Fibroblast of skin of back (primary cell): ENCODE results near the gene CRTAC1.

Source experiments
- DNase-seq: peaks from one replicate; pipeline ENCODE4 v3.0.0-alpha.2; 2013

Gene CRTAC1

GRCh38 chr10:98029149-98030092 lies 1.0 kb downstream of the CRTAC1 start:
- no peak for DNase-seq

DNA sequence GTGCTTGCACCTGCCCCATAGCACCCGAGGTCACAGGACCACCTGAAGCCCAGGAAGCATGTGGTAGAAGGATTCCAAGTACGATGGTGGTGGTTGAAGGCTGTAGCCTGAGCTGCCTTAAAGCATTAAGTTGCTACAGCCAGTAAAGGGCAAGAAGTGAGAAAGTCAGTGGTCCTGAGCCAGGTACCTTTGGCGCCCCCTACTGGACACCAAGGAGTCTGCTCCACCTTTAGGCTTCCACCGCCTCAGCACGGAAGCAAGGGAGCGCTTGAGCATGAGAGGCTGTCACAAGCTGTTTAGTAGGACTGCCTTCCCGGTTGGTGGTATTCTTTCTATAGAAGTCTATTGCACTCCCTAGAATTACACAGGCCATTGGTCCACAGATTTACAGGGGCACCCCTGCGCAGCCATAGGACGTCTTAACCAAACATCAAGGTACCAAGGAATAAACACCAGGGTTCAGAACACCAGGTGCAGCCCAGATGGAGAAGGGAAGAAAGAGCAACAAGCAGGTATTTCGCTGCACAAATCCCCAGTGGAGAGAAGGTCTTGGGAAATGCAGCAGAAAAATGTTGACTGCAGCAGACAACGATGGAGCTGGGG lies 2.2 kb downstream of the CRTAC1 start:
- peak; percentile 24 for DNase-seq

- DNase-seq, result no peak
Measured at GRCh38 chr10:98023024-98023423, 7.4 kb downstream of the CRTAC1 start.

DNA sequence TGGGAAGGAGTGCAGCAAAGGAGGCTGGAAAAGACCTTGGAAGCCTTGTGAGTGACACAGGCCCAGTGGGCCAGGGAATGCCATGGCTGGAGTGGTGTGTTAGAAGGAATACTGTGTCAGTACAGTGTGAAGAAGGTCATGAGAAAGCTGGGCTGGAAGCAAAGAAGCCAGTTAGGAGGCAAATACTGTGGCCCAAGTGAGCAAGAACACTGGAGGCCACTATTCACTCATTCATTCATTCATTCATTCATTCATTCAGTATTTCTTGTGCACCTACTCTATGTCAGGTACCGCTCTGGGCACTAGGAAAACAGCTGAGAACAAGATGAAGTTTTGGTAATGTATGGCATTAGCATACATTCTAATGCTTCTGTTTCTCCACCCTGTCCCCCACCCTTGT lies 9.6 kb downstream of the CRTAC1 start:
- no peak for DNase-seq

GRCh38 chr10:98020254-98020653 lies 10.2 kb downstream of the CRTAC1 start:
- DNase-seq, result no peak

GRCh38 chr10:98019784-98020183 lies 10.6 kb downstream of the CRTAC1 start:
- no peak for DNase-seq

DNA sequence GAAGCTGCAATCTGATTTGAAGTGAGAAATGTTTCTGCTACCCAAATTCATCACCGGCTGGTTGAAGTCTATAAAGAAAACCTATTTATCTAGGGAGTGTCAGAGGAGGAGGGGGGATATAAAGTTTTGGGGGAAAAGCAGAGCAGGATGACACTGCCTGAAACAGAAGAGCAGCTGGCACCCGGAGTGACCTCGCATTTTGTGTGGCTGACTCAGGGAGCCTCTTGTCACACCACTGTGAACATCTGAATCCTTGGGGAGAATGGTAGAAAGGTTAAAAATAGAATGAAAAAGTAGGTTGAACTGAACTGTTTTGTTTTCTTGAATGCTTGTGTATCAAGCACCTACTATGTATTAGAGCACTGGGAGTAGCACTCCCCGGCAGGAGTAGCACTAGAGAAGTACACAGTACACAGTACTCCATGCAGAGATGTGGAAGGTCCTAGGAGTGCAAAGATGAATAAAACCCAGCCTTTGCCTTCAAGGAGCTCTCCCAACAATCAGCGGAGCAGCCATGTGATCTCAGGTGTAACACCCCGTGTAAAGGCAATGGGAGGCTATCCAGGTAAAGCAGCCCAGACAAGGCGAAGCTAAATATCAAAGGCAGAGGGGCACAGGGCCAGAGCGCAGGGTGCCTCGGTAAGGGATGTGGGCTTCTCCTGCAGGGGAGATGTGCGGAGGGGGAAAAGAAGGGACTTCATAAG lies 13.5 kb downstream of the CRTAC1 start:
- DNase-seq, result no peak

DNA sequence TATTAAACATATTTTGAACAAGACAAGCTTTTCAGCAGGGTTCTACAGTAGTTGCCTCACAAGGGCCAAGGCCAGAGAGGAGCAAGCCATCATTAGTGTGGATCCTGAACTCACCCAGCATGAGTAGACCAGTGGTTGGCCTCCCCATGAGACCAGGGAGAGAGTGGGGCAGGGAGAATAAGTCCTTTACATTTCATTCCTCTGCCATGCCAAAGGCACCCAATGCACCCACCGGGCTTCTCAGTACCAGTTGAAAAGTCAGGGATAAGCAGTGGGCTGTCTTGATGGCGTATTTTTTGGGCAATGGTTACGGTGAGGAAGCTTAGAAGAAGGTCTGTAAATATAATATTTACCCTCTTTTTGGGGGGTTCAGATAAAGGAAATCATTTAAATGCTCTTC lies 16.6 kb downstream of the CRTAC1 start:
- no peak for DNase-seq

GRCh38 chr10:98013122-98013521 lies 17.3 kb downstream of the CRTAC1 start:
- DNase-seq, result no peak

DNA sequence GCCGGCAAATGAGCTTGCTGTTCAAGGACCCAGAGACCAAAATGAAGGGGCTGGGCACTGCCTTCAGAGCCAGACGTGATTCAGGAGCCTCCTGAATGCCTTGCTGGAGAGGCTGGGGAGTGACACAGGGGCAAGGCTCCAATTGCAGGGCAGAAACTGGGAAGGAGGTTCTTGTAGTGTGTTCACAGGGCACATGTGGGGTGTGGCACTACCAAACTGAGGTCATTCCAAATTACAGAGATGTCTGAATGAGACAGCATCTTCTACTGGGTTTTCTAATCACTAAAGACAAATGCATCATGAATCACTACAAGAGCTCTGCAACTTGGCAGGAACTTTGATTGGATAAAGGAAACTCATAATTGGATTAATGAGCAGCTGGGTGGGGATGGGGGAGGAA lies 17.8 kb downstream of the CRTAC1 start:
- DNase-seq, result no peak

GRCh38 chr10:98010939-98011685 lies 19.3 kb downstream of the CRTAC1 start:
- DNase-seq, result no peak

DNA sequence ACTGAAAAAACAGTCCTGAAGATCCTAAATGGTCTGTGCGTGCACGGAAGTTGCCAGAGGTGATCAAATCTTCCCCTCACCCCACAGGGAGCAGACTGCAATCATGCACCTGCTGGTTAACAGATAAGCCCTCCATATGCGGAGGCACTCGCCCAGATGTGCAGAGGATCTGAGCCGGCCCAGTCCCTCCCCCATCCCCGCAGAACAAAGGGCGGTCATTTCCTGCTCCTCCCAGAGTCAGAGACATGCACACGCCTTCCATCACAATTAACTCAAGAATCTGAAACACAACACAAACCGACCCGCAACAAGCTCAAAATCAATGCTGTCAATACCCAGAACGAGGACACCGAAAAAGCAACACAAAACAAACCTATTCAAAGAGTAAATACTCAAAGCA lies 24.2 kb downstream of the CRTAC1 start:
- DNase-seq, result no peak

DNA sequence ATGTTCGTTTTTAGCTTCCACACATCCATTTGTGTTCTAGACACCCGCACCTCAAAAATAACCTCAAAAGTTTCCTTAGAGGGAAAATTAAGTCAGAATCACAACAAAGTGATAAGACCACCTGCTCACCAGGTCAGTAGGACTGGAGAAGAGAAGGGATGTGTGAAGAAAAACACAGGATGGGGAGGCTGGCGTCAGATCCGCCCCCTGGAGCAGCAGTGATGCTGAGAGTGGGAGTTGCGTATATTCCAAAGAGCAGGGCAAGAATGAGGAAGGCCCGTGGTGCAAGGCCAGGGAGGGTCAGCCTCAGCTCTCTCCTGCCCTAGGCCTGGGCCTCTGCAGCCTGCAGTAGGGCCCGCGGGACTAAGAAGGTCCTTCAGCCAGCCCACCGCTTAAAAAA lies 28.7 kb downstream of the CRTAC1 start:
- DNase-seq, result no peak

GRCh38 chr10:98000346-98000745 lies 30.1 kb downstream of the CRTAC1 start:
- DNase-seq, result no peak

DNA sequence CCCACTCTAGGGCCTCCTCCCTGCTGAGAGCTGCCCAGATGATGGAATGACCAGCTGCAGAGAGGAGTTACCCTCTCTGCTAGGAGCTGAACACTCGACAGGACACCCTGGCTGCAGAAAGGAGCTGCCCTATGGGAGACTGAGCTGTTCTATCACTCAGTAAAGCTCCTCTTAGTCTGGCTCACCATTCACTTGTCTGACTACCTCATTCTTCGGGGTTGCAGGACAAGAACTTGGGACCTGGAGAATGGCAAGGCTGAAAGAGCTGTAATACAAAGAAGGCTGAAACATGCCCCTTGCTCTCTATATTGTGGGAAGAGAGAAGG lies 30.5 kb downstream of the CRTAC1 start:
- no peak for DNase-seq

DNA sequence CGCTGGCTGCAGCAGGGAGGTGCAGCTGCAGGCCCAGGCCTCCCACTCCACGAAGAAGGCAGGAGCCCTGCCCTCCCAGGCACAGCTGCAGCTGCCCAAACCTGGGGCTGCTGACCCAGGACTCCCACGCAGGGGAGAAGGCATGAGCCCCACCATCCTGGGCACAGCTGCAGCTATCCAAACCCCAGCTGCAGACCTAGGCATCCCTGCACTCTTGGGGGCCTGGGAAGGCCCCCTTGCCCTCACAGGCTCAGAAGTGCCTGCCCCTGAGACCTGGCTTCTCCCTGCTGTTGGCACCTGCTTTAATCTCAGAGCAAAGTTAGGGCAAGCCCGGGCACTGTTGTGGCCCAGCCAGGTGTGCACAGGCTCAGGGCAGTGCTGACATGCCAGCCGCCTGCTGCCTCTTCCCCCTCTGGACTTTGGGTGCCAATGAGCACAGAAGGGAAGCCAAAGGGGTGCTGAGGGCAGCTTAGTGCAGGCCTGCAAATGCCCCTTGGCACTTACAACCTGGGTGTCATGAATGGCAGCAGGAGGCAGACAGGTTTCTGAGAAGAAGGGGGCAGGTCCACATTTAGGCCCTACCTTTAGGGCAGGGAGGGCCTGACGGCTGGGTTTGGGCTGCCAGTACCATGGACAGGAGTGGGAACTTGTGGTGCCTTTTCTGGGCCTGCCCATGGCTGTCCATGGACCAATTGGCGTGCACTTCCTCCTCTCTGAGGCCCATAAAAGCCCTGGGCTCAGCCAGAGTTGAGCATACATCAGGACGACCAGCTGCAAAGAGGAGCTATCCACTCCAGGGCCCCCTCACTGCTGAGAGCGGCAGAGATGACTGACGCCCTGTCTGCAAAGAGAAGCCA lies 31.1 kb downstream of the CRTAC1 start:
- DNase-seq, result no peak

DNA sequence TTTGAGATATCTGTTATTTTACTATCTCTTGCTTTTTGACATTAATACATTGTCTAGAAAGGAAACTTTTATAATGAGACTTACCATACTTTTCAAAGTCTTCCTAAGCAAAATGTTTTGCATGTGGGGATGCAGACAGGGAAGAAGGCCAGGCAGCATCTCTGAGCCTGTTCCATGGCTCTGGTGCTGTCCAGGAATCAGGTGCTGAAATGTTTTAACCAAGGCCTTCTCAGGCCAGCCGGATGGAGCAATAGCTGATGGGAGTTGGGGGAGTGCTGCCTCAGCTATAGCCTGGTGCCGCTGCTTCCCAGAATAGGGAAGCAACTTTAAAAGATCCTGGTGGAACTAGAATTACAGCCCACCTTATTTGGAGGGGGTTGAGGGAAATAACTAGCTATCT lies 38.5 kb downstream of the CRTAC1 start:
- DNase-seq, result peak; percentile 33

- no peak for DNase-seq
Measured at GRCh38 chr10:97981816-97982215, 48.6 kb downstream of the CRTAC1 start.

DNA sequence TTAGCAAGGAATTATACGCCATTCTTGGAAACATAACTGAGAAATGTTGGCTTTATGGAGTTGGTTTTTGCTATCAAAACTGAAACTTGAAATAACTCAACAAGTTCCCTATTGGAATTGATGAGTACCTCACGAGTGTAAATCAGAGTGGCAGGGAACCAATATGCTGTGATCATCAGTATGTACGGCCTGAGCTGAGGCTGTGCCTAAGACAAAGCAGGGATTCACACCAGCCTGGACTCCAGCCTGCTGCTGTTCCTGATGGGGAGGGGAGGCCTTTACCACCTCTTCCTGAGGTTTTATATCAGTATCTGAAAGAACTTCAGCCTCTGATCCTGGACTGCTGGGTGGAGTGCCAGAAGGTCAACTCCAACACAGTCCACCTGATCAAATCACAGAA lies 52.7 kb downstream of the CRTAC1 start:
- no peak for DNase-seq

GRCh38 chr10:97975598-97975997 lies 54.8 kb downstream of the CRTAC1 start:
- no peak for DNase-seq

DNA sequence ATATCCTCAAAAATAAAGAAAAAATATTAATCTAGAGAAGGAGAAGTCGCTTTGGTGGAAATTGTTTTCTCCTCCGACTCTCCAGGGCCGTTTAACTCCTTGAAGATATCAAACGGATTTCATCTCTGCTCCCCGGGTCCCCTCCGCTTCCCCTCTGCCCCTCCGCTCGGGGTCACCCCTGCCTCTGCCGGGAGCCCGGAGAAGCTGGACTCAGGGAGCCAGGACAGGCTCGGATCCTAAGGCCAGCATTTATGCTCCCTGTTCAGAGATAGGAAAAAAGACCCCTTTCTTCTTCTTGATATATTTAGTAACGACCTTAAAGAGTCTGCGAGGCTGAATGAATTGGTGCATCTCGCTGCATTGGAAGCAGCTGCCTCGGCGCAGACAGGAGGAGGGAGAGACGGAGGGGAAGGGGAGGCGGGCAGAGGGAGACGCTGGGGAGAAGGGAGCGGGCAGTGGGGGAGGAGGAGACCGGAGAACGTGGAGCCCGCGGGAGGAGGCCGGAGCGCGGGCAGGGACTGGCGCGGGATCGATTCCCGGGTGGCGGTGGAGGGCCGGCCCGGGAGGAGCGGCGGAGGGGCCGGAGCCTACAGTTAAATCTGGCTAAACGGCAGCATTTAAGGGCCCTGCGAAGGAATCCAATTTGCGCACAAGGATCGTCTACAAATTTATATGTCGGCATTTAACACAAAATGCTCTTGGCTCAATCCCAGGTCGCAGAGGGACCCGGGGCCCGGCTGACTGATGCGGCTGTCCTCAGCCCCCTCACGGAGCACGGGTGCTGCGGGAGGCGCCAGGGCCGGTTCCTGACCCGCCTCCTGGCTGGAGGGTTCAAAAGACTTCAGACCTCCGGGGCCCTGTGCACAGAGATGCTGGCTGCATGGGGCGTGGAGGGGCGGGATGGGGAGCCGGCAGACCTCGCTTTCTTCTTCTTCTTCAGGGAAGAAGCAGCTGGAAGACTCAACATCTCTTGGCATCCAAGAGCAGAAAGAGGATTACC lies 55.6 kb downstream of the CRTAC1 start:
- no peak for DNase-seq
